Rectal smooth muscle tissue (tissue), 1 donor: Measurements from ENCODE around the gene FOXA3.

Experiments
- H3K27ac ChIP-seq: one replicate; pipeline ENCODE4 v1.7.0; 2013; ENCODE audit warnings: low read depth, low read length, inconsistent platforms
- H3K27me3 ChIP-seq: one replicate; pipeline ENCODE4 v1.7.0; 2013; ENCODE audit warnings: low read length; ENCODE audit not compliant: control insufficient read depth, insufficient read depth
- H3K36me3 ChIP-seq: one replicate; pipeline ENCODE4 v1.7.0; 2013; ENCODE audit warnings: low read length; ENCODE audit not compliant: control insufficient read depth, insufficient read depth
- H3K4me1 ChIP-seq: one replicate; pipeline ENCODE4 v1.7.0; 2013; ENCODE audit warnings: low read length; ENCODE audit not compliant: control insufficient read depth, insufficient read depth
- H3K4me3 ChIP-seq: one replicate; pipeline ENCODE4 v1.7.0; 2013; ENCODE audit warnings: low read length
- H3K9ac ChIP-seq: one replicate; pipeline ENCODE4 v1.7.0; 2013; ENCODE audit warnings: low read length

Gene FOXA3

GRCh38 chr19:45823182-45823581 lies 40.9 kb upstream of the FOXA3 start:
- Histone ChIP-seq H3K27ac (no peak overlapping the region), H3K4me1 (no peaks in the 10 kb centered on the region), H3K27me3 (no peaks in the 10 kb centered on the region), H3K9ac (no peak overlapping the region), H3K36me3 (peaks cover 25% of the 10 kb centered on the region), H3K4me3 (no peak overlapping the region)

- H3K27ac ChIP-seq, result no peak overlapping the region
These were observed 40.1 kb upstream of the FOXA3 start for GRCh38 chr19:45824041-45824471.

GRCh38 chr19:45824531-45825262 lies 39.4 kb upstream of the FOXA3 start:
- Histone ChIP-seq H3K27ac (no peak overlapping the region), H3K9ac (no peak overlapping the region), H3K4me3 (no peak overlapping the region), H3K4me1 (no peaks in the 10 kb centered on the region), H3K36me3 (peaks cover 34% of the 10 kb centered on the region), H3K27me3 (no peaks in the 10 kb centered on the region)

More at GRCh38 chr19:45824041-45824471, 40.1 kb upstream of the FOXA3 start:
- Histone ChIP-seq H3K27me3 (no peaks in the 10 kb centered on the region), H3K4me3 (no peak overlapping the region), H3K36me3 (peaks cover 31% of the 10 kb centered on the region), H3K4me1 (no peaks in the 10 kb centered on the region), H3K9ac (no peak overlapping the region)

- Histone ChIP-seq H3K4me3 (no peak overlapping the region), H3K36me3 (peaks cover 37% of the 10 kb centered on the region), H3K27ac (no peak overlapping the region), H3K27me3 (no peaks in the 10 kb centered on the region), H3K9ac (no peak overlapping the region), H3K4me1 (no peaks in the 10 kb centered on the region)
These were observed 38.9 kb upstream of the FOXA3 start for GRCh38 chr19:45825263-45825605.

- H3K36me3 ChIP-seq, result peaks cover 44% of the 10 kb centered on the region
- H3K4me3 ChIP-seq, result no peak overlapping the region
- no peak overlapping the region for H3K27ac ChIP-seq
- H3K4me1 ChIP-seq, result no peaks in the 10 kb centered on the region
- H3K9ac ChIP-seq, result no peak overlapping the region
- H3K27me3 ChIP-seq, result no peaks in the 10 kb centered on the region
These were observed 37.9 kb upstream of the FOXA3 start for GRCh38 chr19:45825917-45826893.

- Histone ChIP-seq H3K4me3 (no peak overlapping the region), H3K27me3 (no peaks in the 10 kb centered on the region), H3K27ac (no peak overlapping the region), H3K9ac (no peak overlapping the region), H3K4me1 (no peaks in the 10 kb centered on the region), H3K36me3 (peaks cover 43% of the 10 kb centered on the region)
These were observed 37.2 kb upstream of the FOXA3 start for GRCh38 chr19:45826934-45827333.

- Histone ChIP-seq H3K9ac (no peak overlapping the region), H3K36me3 (peaks cover 47% of the 10 kb centered on the region), H3K4me1 (no peaks in the 10 kb centered on the region), H3K4me3 (no peak overlapping the region), H3K27ac (no peak overlapping the region), H3K27me3 (no peaks in the 10 kb centered on the region)
These were observed 36.5 kb upstream of the FOXA3 start for GRCh38 chr19:45827459-45828093.

GRCh38 chr19:45828523-45828922 lies 35.6 kb upstream of the FOXA3 start:
- no peaks in the 10 kb centered on the region for H3K27me3 ChIP-seq
- no peak overlapping the region for H3K4me3 ChIP-seq
- H3K27ac ChIP-seq, result no peak overlapping the region
- H3K4me1 ChIP-seq, result no peaks in the 10 kb centered on the region
- no peak overlapping the region for H3K9ac ChIP-seq
- peaks cover 44% of the 10 kb centered on the region for H3K36me3 ChIP-seq

GRCh38 chr19:45828945-45829344 lies 35.2 kb upstream of the FOXA3 start:
- Histone ChIP-seq H3K4me3 (no peak overlapping the region), H3K36me3 (peaks cover 44% of the 10 kb centered on the region), H3K27me3 (no peaks in the 10 kb centered on the region), H3K27ac (no peak overlapping the region), H3K9ac (no peak overlapping the region), H3K4me1 (no peaks in the 10 kb centered on the region)

- no peak overlapping the region for H3K9ac ChIP-seq
- H3K27me3 ChIP-seq, result no peaks in the 10 kb centered on the region
- peaks cover 41% of the 10 kb centered on the region for H3K36me3 ChIP-seq
- no peak overlapping the region for H3K27ac ChIP-seq
- H3K4me1 ChIP-seq, result no peaks in the 10 kb centered on the region
- H3K4me3 ChIP-seq, result no peak overlapping the region
These were observed 29.2 kb upstream of the FOXA3 start for GRCh38 chr19:45834970-45835369.

GRCh38 chr19:45842198-45842597 lies 21.9 kb upstream of the FOXA3 start:
- no peaks in the 10 kb centered on the region for H3K27me3 ChIP-seq
- H3K9ac ChIP-seq, result no peak overlapping the region
- no peak overlapping the region for H3K4me3 ChIP-seq
- peaks cover 36% of the 10 kb centered on the region for H3K36me3 ChIP-seq
- H3K4me1 ChIP-seq, result no peaks in the 10 kb centered on the region
- H3K27ac ChIP-seq, result no peak overlapping the region

GRCh38 chr19:45847663-45848062 lies 16.5 kb upstream of the FOXA3 start:
- Histone ChIP-seq H3K4me3 (no peak overlapping the region), H3K27me3 (no peaks in the 10 kb centered on the region), H3K36me3 (peaks cover 38% of the 10 kb centered on the region), H3K9ac (no peak overlapping the region), H3K27ac (no peak overlapping the region), H3K4me1 (no peaks in the 10 kb centered on the region)
